ENCODE measurements around the gene ITGB5. TPM values are rescaled to one million over a fixed set of nuclear protein-coding genes. Genes with fewer than 3 reads are reported as not detected.

ITGB5 gene
- total RNA-seq, 1 experiment from 2014 or later = 146 TPM

GRCh38 chr3:124748560-124749198 is 138.5 kb downstream of the ITGB5 start:
- Mint-ChIP-seq H3K4me1 (peaks cover 20 to 22% of the 10 kb centered on the region in 2 experiments), H3K4me3 (no peak overlapping the region), H3K27me3 (ENCODE audit: low read depth) (no peaks in the 10 kb centered on the region; the same call in none of the 2 replicates), H3K27ac (peak overlapping the region; percentile 47 to 94 (median 90); a peak in 5 of 7 replicates), H3K36me3 (ENCODE audit: insufficient read depth in 1 of 3, low read depth in 3 of 3) (peaks cover 20 to 51% (median 44%) of the 10 kb centered on the region in 3 experiments), H3K9me3 (peaks cover 11 to 14% of the 10 kb centered on the region in 2 experiments; a peak in 4 of 5 replicates)
- no peak for TF ChIP-seq CTCF (conservative IDR thresholded peaks at IDR 0.05)
- no peak overlapping the region for H3K27ac ChIP-seq (ENCODE audit: insufficient read length, low read depth, low read length)
- no peak overlapping the region for H3K4ac ChIP-seq (ENCODE audit: low read depth, low read length)
- H3K18ac ChIP-seq (ENCODE audit: insufficient read length, low read depth, low read length) = no peak overlapping the region
- no peaks in the 10 kb centered on the region for H3K9me3 ChIP-seq (ENCODE audit: control insufficient read depth, low read depth, low read length)
- no peak overlapping the region for H3K4me2 ChIP-seq (ENCODE audit: insufficient read depth, insufficient read length, low read length)
- no peak overlapping the region for H4K91ac ChIP-seq (ENCODE audit: insufficient read length, low read depth, low read length)
- H3K79me2 ChIP-seq (ENCODE audit: insufficient read depth, low read length) = no peaks in the 10 kb centered on the region
- no peak overlapping the region for H2BK15ac ChIP-seq (ENCODE audit: low read depth, low read length)
- H4K8ac ChIP-seq (replicated peaks; ENCODE audit: insufficient read length, low read depth, low read length) = no peak overlapping the region
- no peak overlapping the region for H3K9ac ChIP-seq (ENCODE audit: extremely low read depth, insufficient read length, low read length)
- no peak overlapping the region for H3K23ac ChIP-seq (ENCODE audit: insufficient read length, low read depth, low read length)
- no peaks in the 10 kb centered on the region for H3K23me2 ChIP-seq (ENCODE audit: insufficient read length, low read depth, low read length, poor library complexity, severe bottlenecking)
- H2AK5ac ChIP-seq (ENCODE audit: insufficient read length, low read length) = no peak overlapping the region
- no peak overlapping the region for H3K56ac ChIP-seq (ENCODE audit: insufficient read length, low read depth, low read length)
- H2BK120ac ChIP-seq (ENCODE audit: low read depth, low read length, poor library complexity, severe bottlenecking) = no peak overlapping the region
- H3K14ac ChIP-seq (ENCODE audit: insufficient read depth, low read length) = no peak overlapping the region
- no peak overlapping the region for H2BK20ac ChIP-seq (ENCODE audit: low read depth, low read length, poor library complexity, severe bottlenecking)
- H2BK12ac ChIP-seq (ENCODE audit: insufficient read length, low read depth, low read length) = no peak overlapping the region
- H2BK5ac ChIP-seq (ENCODE audit: insufficient read length, low read length) = no peak overlapping the region
- no peaks in the 10 kb centered on the region for H4K20me1 ChIP-seq (ENCODE audit: control insufficient read depth, insufficient read depth, insufficient read length)
- no peaks in the 10 kb centered on the region for H3K27me3 ChIP-seq (ENCODE audit: insufficient read depth, low read length)
- H2AFZ ChIP-seq (ENCODE audit: low read length) = no peak overlapping the region
- no peak overlapping the region for H3T11ph ChIP-seq (ENCODE audit: low read length)
- H4K5ac ChIP-seq (ENCODE audit: insufficient read length, low read depth, low read length) = no peak overlapping the region
- H3K79me1 ChIP-seq (ENCODE audit: insufficient read depth, low read depth, low read length, poor library complexity, severe bottlenecking) = no peaks in the 10 kb centered on the region
- no CpG with 5 or more reads among the region's 8 CpGs for WGBS (ENCODE audit: extremely low coverage, insufficient read length, low lambda C conversion rate)
- H3K4me1 ChIP-seq (ENCODE audit: insufficient read depth, low read length) = no peaks in the 10 kb centered on the region
- no peak for DNase-seq
